Suprapubic skin (tissue), 4 donors: Measurements from ENCODE around the gene CCDC78. TPM values are rescaled to one million over a fixed set of nuclear protein-coding genes. Genes with fewer than 3 reads are reported as not detected.
"Not testable (repeated sequence)": the region's sequence is repeated elsewhere in the genome, so short reads cannot be mapped to it uniquely, and the experiment has no call there.

Source experiments
- DNase-seq, 2 donors: peaks; one replicate each; pipeline ENCODE4 v3.0.0-alpha.2; 2019; ENCODE audit warnings: low spot score in 2 of 2
- H3K27ac ChIP-seq: fragments of 200-600 bp; sonication (generic); one replicate; pipeline ENCODE4 v1.5.1; 2019
- H3K27me3 ChIP-seq: fragments of 200-600 bp; sonication (generic); one replicate; pipeline ENCODE4 v1.5.1; 2019
- H3K36me3 ChIP-seq: fragments of 200-600 bp; sonication (generic); one replicate; pipeline ENCODE4 v1.5.1; 2019
- H3K4me1 ChIP-seq: fragments of 200-600 bp; sonication (generic); one replicate; pipeline ENCODE4 v1.5.1; 2019
- H3K4me3 ChIP-seq: fragments of 200-600 bp; sonication (generic); one replicate; pipeline ENCODE4 v1.5.1; 2019; ENCODE audit warnings: mild to moderate bottlenecking
- H3K9me3 ChIP-seq: fragments of 200-600 bp; sonication (generic); one replicate; pipeline ENCODE4 v1.5.1; 2019
- CTCF ChIP-seq, 2 donors: fragments of 200-600 bp in 1 of 2; fragments of 450-650 bp in 1 of 2; sonication (generic) in 1 of 2; IDR thresholded peaks; one replicate each; pipeline ENCODE4 v1.5.1; 2016 to 2019; ENCODE audit warnings: antibody characterized with exemption in 2 of 2, mild to moderate bottlenecking in 1 of 2, moderate library complexity in 1 of 2
- EP300 ChIP-seq: sonication (generic); formaldehyde crosslinking; IDR thresholded peaks from one replicate; pipeline ENCODE4 v1.6.1; 2017; ENCODE audit warnings: antibody characterized with exemption
- POLR2A ChIP-seq, 2 donors: fragments of 450-650 bp; IDR thresholded peaks; one replicate each; pipeline ENCODE4 v1.6.1; 2017; ENCODE audit warnings: antibody characterized with exemption in 2 of 2, mild to moderate bottlenecking in 2 of 2, moderate library complexity in 2 of 2
- POLR2AphosphoS5 ChIP-seq, 3 donors: sonication (generic); formaldehyde crosslinking; IDR thresholded peaks; one replicate each; pipeline ENCODE4 v1.6.1; 2017; ENCODE audit warnings: antibody characterized with exemption in 3 of 3
- WGBS: methylation state at CpG from one replicate; pipeline ENCODE4 v1.1.5; 2018; 5-methylcytosine and 5-hydroxymethylcytosine counted together
- total RNA-seq, 4 donors: library from RNA; depleted of rRNA; stranded (reverse); fragments of >200 nt; gene quantifications; one replicate each; pipeline ENCODE4 v1.1.0, GENCODE V29; 2016

Gene CCDC78
- total RNA-seq, 4 donors from 2014 or later = 0.64 to 2.4 (median 0.83) TPM; not detected in 1

- no peak for DNase-seq
Observed at GRCh38 chr16:760545-761343, 34.5 kb upstream of the CCDC78 start, which contains the start of gene MSLN. Gene MSLN, plus strand, starts transcription at chr16:760734. Its CDS starts 1,947 bp downstream, at chr16:762681.

GRCh38 chr16:760065-760464 is 33.8 kb upstream of the CCDC78 start:
- Histone ChIP-seq H3K36me3 (no peaks in the 10 kb centered on the region), H3K27ac (no peak overlapping the region), H3K4me1 (peaks cover 9% of the 10 kb centered on the region), H3K27me3 (peaks cover 31% of the 10 kb centered on the region), H3K9me3 (no peaks in the 10 kb centered on the region), H3K4me3 (no peak overlapping the region)
- TF ChIP-seq POLR2A (IDR thresholded peaks at IDR 0.05) (no peak), EP300 (no peak), POLR2AphosphoS5 (IDR thresholded peaks at IDR 0.05) (no peak), CTCF (IDR thresholded peaks at IDR 0.05) (no peak)
- 63% methylated on average over 5 of the region's 15 CpGs for WGBS
- no peak for DNase-seq

More at GRCh38 chr16:760545-761343, 34.5 kb upstream of the CCDC78 start, which contains the start of gene MSLN:
- H3K9me3 ChIP-seq = no peaks in the 10 kb centered on the region
- TF ChIP-seq CTCF (IDR thresholded peaks at IDR 0.05) (no peak), EP300 (no peak), POLR2A (IDR thresholded peaks at IDR 0.05) (no peak), POLR2AphosphoS5 (IDR thresholded peaks at IDR 0.05) (no peak)
- H3K4me3 ChIP-seq = no peak within 1 kb of the TSS
- H3K27me3 ChIP-seq = peaks cover 38% of the 10 kb centered on the region
- H3K36me3 ChIP-seq = no peaks in the 10 kb centered on the region
- no CpG with 5 or more reads among the region's 37 CpGs for WGBS
- no peak within 1 kb of the TSS for H3K27ac ChIP-seq
- H3K4me1 ChIP-seq = peaks cover 9% of the 10 kb centered on the region

- Histone ChIP-seq H3K27ac (no peak overlapping the region), H3K36me3 (no peaks in the 10 kb centered on the region), H3K9me3 (no peaks in the 10 kb centered on the region), H3K4me1 (peaks cover 9% of the 10 kb centered on the region), H3K4me3 (no peak overlapping the region), H3K27me3 (peaks cover 23% of the 10 kb centered on the region)
- no peak for DNase-seq
- WGBS = 77% methylated on average over 32 of the region's 34 CpGs
- TF ChIP-seq EP300 (no peak), POLR2A (IDR thresholded peaks at IDR 0.05) (no peak), CTCF (IDR thresholded peaks at IDR 0.05) (no peak), POLR2AphosphoS5 (IDR thresholded peaks at IDR 0.05) (no peak)
Observed at GRCh38 chr16:759110-759910, 33.1 kb upstream of the CCDC78 start.

GRCh38 chr16:756428-756827 is 30.2 kb upstream of the CCDC78 start:
- H3K27me3 ChIP-seq = peaks cover 25% of the 10 kb centered on the region
- no peaks in the 10 kb centered on the region for H3K36me3 ChIP-seq
- H3K9me3 ChIP-seq = no peaks in the 10 kb centered on the region
- no peak for DNase-seq
- peaks cover 16% of the 10 kb centered on the region for H3K4me1 ChIP-seq
- 88% methylated on average over 5 of the region's 5 CpGs for WGBS
- no peak overlapping the region for H3K27ac ChIP-seq
- TF ChIP-seq POLR2AphosphoS5 (IDR thresholded peaks at IDR 0.05) (no peak), POLR2A (IDR thresholded peaks at IDR 0.05) (no peak), CTCF (IDR thresholded peaks at IDR 0.05) (no peak), EP300 (no peak)
- no peak overlapping the region for H3K4me3 ChIP-seq

- TF ChIP-seq EP300 (no peak), POLR2A (IDR thresholded peaks at IDR 0.05) (no peak), POLR2AphosphoS5 (IDR thresholded peaks at IDR 0.05) (no peak), CTCF (IDR thresholded peaks at IDR 0.05) (no peak)
- H3K4me3 ChIP-seq = no peak overlapping the region
- peaks cover 25% of the 10 kb centered on the region for H3K27me3 ChIP-seq
- DNase-seq = no peak
- H3K27ac ChIP-seq = no peak overlapping the region
- WGBS = 47% methylated on average over 11 of the region's 11 CpGs
- H3K36me3 ChIP-seq = no peaks in the 10 kb centered on the region
- no peaks in the 10 kb centered on the region for H3K9me3 ChIP-seq
- H3K4me1 ChIP-seq = peaks cover 7% of the 10 kb centered on the region
Observed at GRCh38 chr16:754656-755055, 28.4 kb upstream of the CCDC78 start.

- DNase-seq, H3K4me1 ChIP-seq, H3K27ac ChIP-seq, H3K4me3 ChIP-seq, H3K9me3 ChIP-seq, H3K36me3 ChIP-seq: not testable (repeated sequence)
- 79% methylated on average over 11 of the region's 11 CpGs for WGBS
- H3K27me3 ChIP-seq = peaks cover 25% of the 10 kb centered on the region
Observed at GRCh38 chr16:754121-754607, 27.9 kb upstream of the CCDC78 start.
